HCT116 (cell line): ENCODE measurements around the gene TMEM145. TPM values are rescaled to one million over a fixed set of nuclear protein-coding genes. Genes with fewer than 3 reads are reported as not detected.

Source experiments
- ATAC-seq: fragments of 200-7000 bp; cut with Tn5 transposase; 2 replicates; pipeline ENCODE4 v1.9.1; 2020; ENCODE audit warnings: mild to moderate bottlenecking, moderate library complexity
- BruUV-seq: library from RNA; stranded (reverse); fragments of 400-500 nt; replicated peaks from 2 replicates; lab custom pipeline; 2021; lab: Mats Ljungman, UMichigan
- CTCF ChIA-PET: fragments of 300-600 bp; sonication (Branson Sonifier 250); formaldehyde crosslinking; loops from one replicate; lab custom pipeline; 2021; ENCODE audit warnings: antibody characterized with exemption; lab: Charles Lee
- POLR2A ChIA-PET: fragments of 300-600, 350-600 bp; sonication (Branson Sonifier 250); formaldehyde crosslinking; loops from one replicate; lab custom pipeline; 2021; ENCODE audit warnings: antibody characterized with exemption; lab: Charles Lee
- RAD21 ChIA-PET, 2 experiments: fragments of 300-600 bp; sonication (Branson Sonifier 250); formaldehyde crosslinking; loops; one replicate each; lab custom pipeline; 2023; ENCODE audit warnings: low total read pairs in 2 of 2; ENCODE audit not compliant: uncharacterized antibody in 2 of 2, unreplicated experiment in 2 of 2, low non-redundant PET in 1 of 2; lab: Charles Lee
- DNase-seq: peaks from one replicate; pipeline ENCODE4 v3.0.0-alpha.2; 2010; ENCODE audit warnings: low read depth, low spot score
- H2AFZ ChIP-seq: fragments of 200-600 bp; shearing (Covaris generic), sonication (generic); 2 replicates; pipeline ENCODE4 v1.6.1; 2017; ENCODE audit warnings: low read depth, mixed run types, mixed read lengths, antibody characterized with exemption, low read length; ENCODE audit not compliant: poor library complexity, severe bottlenecking
- H3K27ac ChIP-seq: 2 replicates; pipeline ENCODE4 v1.5.1; 2012; ENCODE audit warnings: low read depth, low read length
- H3K27me3 ChIP-seq: fragments of 200-600 bp; sonication (generic); 2 replicates; pipeline ENCODE4 v1.6.1; 2016; ENCODE audit warnings: mixed run types, low read length, mixed read lengths; ENCODE audit not compliant: insufficient read depth
- H3K36me3 ChIP-seq, 2 experiments: fragments of 200-500 bp in 1 of 2; fragments of 200-600 bp in 1 of 2; sonication (Bioruptor generic) in 1 of 2; sonication (generic) in 1 of 2; 2 replicates each; pipeline versions ENCODE4 v1.5.1 to v1.6.1; 2014 to 2016; ENCODE audit warnings: low read length in 2 of 2, inconsistent platforms in 1 of 2, mixed read lengths in 1 of 2, mixed run types in 1 of 2; ENCODE audit not compliant: insufficient read depth in 2 of 2, control insufficient read depth in 1 of 2
- H3K4me1 ChIP-seq, 2 experiments: fragments of 200-600 bp in 1 of 2; sonication (generic) in 1 of 2; 2 replicates each; pipeline versions ENCODE4 v1.5.1 to v1.6.1; 2012 to 2017; ENCODE audit warnings: low read length in 2 of 2, inconsistent platforms in 1 of 2, mild to moderate bottlenecking in 1 of 2, mixed read lengths in 1 of 2, mixed run types in 1 of 2, moderate library complexity in 1 of 2; ENCODE audit not compliant: insufficient read depth in 2 of 2, control insufficient read depth in 1 of 2
- H3K4me2 ChIP-seq: fragments of 200-600 bp; sonication (generic); 2 replicates; pipeline ENCODE4 v1.6.1; 2017; ENCODE audit warnings: mixed run types, low read length, mixed read lengths
- H3K4me3 ChIP-seq, 2 experiments: fragments of 200-600 bp in 1 of 2; sonication (generic) in 1 of 2; replicated peaks in 1 of 2; 2 replicates each; pipeline ENCODE4 v1.5.1; 2011 to 2016; ENCODE audit warnings: low read length in 2 of 2, control low read depth in 1 of 2, low read depth in 1 of 2, mild to moderate bottlenecking in 1 of 2, mixed read lengths in 1 of 2, mixed run types in 1 of 2
- H3K79me2 ChIP-seq: fragments of 200-600 bp; sonication (generic); 2 replicates; pipeline ENCODE4 v1.6.1; 2017; ENCODE audit warnings: mild to moderate bottlenecking, mixed run types, low read length, moderate library complexity, mixed read lengths; ENCODE audit not compliant: insufficient read depth
- H3K9ac ChIP-seq: fragments of 200-600 bp; sonication (generic); 2 replicates; pipeline ENCODE4 v1.6.1; 2016; ENCODE audit warnings: low read length, mixed read lengths
- H3K9me2 ChIP-seq: fragments of 200-600 bp; sonication (generic), shearing (Covaris generic); 2 replicates; pipeline ENCODE4 v1.6.1; 2017; ENCODE audit warnings: mixed run types, mild to moderate bottlenecking, moderate library complexity; ENCODE audit not compliant: insufficient read depth
- H3K9me3 ChIP-seq, 2 experiments: fragments of 200-500 bp in 1 of 2; fragments of 200-600 bp in 1 of 2; sonication (Bioruptor generic) in 1 of 2; sonication (generic) in 1 of 2; 2 replicates each; pipeline ENCODE4 v1.6.1; 2014 to 2017; ENCODE audit warnings: low read length in 2 of 2, mixed read lengths in 2 of 2, inconsistent platforms in 1 of 2, low read depth in 1 of 2, mild to moderate bottlenecking in 1 of 2, mixed run types in 1 of 2, moderate library complexity in 1 of 2; ENCODE audit not compliant: control insufficient read depth in 1 of 2, insufficient read depth in 1 of 2
- H4K20me1 ChIP-seq: fragments of 200-600 bp; sonication (generic), shearing (Covaris generic); 2 replicates; pipeline ENCODE4 v1.6.1; 2017; ENCODE audit warnings: mixed run types, mild to moderate bottlenecking, moderate library complexity; ENCODE audit not compliant: insufficient read depth
- CBX3 ChIP-seq: IDR thresholded peaks from 2 replicates; pipeline ENCODE4 v1.6.1; 2012; ENCODE audit warnings: low read depth
- CEBPB ChIP-seq: IDR thresholded peaks from 2 replicates; pipeline ENCODE4 v1.6.1; 2012; ENCODE audit warnings: low read depth
- EGR1 ChIP-seq: IDR thresholded peaks from 2 replicates; pipeline ENCODE4 v1.6.1; 2012; ENCODE audit warnings: low read depth
- EZH2 ChIP-seq: fragments of 200-600 bp; sonication (generic); IDR thresholded peaks from 2 replicates; pipeline ENCODE4 v1.6.1; 2017; ENCODE audit warnings: antibody characterized with exemption, mixed run types
- JUND ChIP-seq: IDR thresholded peaks from 2 replicates; pipeline ENCODE4 v1.6.1; 2012
- MAX ChIP-seq: IDR thresholded peaks from 2 replicates; pipeline ENCODE4 v1.6.1; 2012
- POLR2AphosphoS5 ChIP-seq: IDR thresholded peaks from 2 replicates; pipeline ENCODE4 v1.6.1; 2011; ENCODE audit warnings: mild to moderate bottlenecking, low read depth, low read length, moderate library complexity
- RAD21 ChIP-seq: IDR thresholded peaks from 2 replicates; pipeline ENCODE4 v1.6.1; 2012; ENCODE audit warnings: low read depth, mild to moderate bottlenecking
- REST ChIP-seq: IDR thresholded peaks from 2 replicates; pipeline ENCODE4 v1.6.1; 2012; ENCODE audit warnings: low read depth
- SIN3A ChIP-seq: IDR thresholded peaks from 2 replicates; pipeline ENCODE4 v1.6.1; 2012; ENCODE audit warnings: low read depth
- SP1 ChIP-seq: IDR thresholded peaks from 2 replicates; pipeline ENCODE4 v1.6.1; 2012; ENCODE audit warnings: low read depth
- TCF7L2 ChIP-seq: IDR thresholded peaks from 2 replicates; pipeline ENCODE4 v1.7.0; 2011; ENCODE audit warnings: borderline replicate concordance, inconsistent platforms; ENCODE audit not compliant: insufficient read depth, insufficient read length; ENCODE audit errors: extremely low read depth
- YY1 ChIP-seq: IDR thresholded peaks from 2 replicates; pipeline ENCODE4 v1.6.1; 2011; ENCODE audit warnings: low read length, low read depth, moderate library complexity, mild to moderate bottlenecking; ENCODE audit not compliant: insufficient replicate concordance; ENCODE audit errors: extremely low read depth
- ZBTB33 ChIP-seq: IDR thresholded peaks from 2 replicates; pipeline ENCODE4 v1.6.1; 2011; ENCODE audit warnings: mild to moderate bottlenecking, low read length, moderate library complexity; ENCODE audit not compliant: insufficient replicate concordance; ENCODE audit errors: extremely low read depth
- intact Hi-C: fragments of 100-400 bp; cut with micrococcal nuclease; formaldehyde crosslinking; loops from 2 replicates; pipeline ENCODE4 v1.10.0; 2022
- total RNA-seq: library from RNA; stranded (reverse); gene quantifications from one replicate; pipeline ENCODE4 v1.2.1, GENCODE V29; 2021; ENCODE audit not compliant: unreplicated experiment

TMEM145 gene
- total RNA-seq, 1 experiment from 2014 or later, result 7.2 TPM

GRCh38 chr19:42273407-42274064, 39.6 kb upstream of the TMEM145 start:
- ChIA-PET RAD21 (no interaction called here), POLR2A (no interaction called here), CTCF (no interaction called here)
- H3K27me3 ChIP-seq, result no peaks in the 10 kb centered on the region
- H3K4me2 ChIP-seq, result no peak overlapping the region
- no peak overlapping the region for H2AFZ ChIP-seq
- no peaks in the 10 kb centered on the region for H3K9me3 ChIP-seq
- ATAC-seq (no peak), DNase-seq (no peak)
- no peaks in the 10 kb centered on the region for H3K9me2 ChIP-seq
- peaks cover 16% of the 10 kb centered on the region for H3K79me2 ChIP-seq
- intact Hi-C loops, result no loop called here
- H3K9ac ChIP-seq, result no peak overlapping the region
- H4K20me1 ChIP-seq, result no peaks in the 10 kb centered on the region
- BruUV-seq, result no TSS peak
- peaks cover 3 to 5% of the 10 kb centered on the region in 2 experiments; a peak in 2 of 4 replicates for H3K36me3 ChIP-seq
- peaks cover 25 to 32% of the 10 kb centered on the region in 2 experiments for H3K4me1 ChIP-seq
- H3K4me3 ChIP-seq, result no peak overlapping the region
- no peak overlapping the region for H3K27ac ChIP-seq
- TF ChIP-seq SP1 (no peak), CEBPB (no peak), CBX3 (no peak), TCF7L2 (no peak), POLR2AphosphoS5 (no peak), YY1 (no peak), REST (no peak), ZBTB33 (no peak), SIN3A (no peak), EGR1 (no peak), MAX (no peak), EZH2 (no peak), JUND (no peak), RAD21 (no peak)
